Measurements from ENCODE around the gene LRRC56. TPM values are rescaled to one million over a fixed set of nuclear protein-coding genes. Genes with fewer than 3 reads are reported as not detected.

Gene LRRC56
- total RNA-seq, 1 experiment from 2014 or later, result 3.4 TPM

- Histone ChIP-seq H3K56ac (ENCODE audit: insufficient read length, low read depth, low read length) (no peak overlapping the region), H2BK5ac (ENCODE audit: insufficient read length, low read length) (no peak overlapping the region), H3K9me3 (ENCODE audit: control insufficient read depth, low read depth, low read length) (no peaks in the 10 kb centered on the region), H2BK20ac (ENCODE audit: low read depth, low read length, poor library complexity, severe bottlenecking) (no peak overlapping the region), H2BK120ac (ENCODE audit: low read depth, low read length, poor library complexity, severe bottlenecking) (no peak overlapping the region), H3K4ac (ENCODE audit: low read depth, low read length) (no peak overlapping the region), H3K27me3 (ENCODE audit: insufficient read depth, low read length) (no peaks in the 10 kb centered on the region; the same call in 1 of the 2 replicates), H3K23me2 (ENCODE audit: insufficient read length, low read depth, low read length, poor library complexity, severe bottlenecking) (peaks cover 16% of the 10 kb centered on the region), H3K18ac (ENCODE audit: insufficient read length, low read depth, low read length) (no peak overlapping the region), H2AFZ (ENCODE audit: low read length) (no peak overlapping the region), H2AK5ac (ENCODE audit: insufficient read length, low read length) (no peak overlapping the region), H3K4me1 (ENCODE audit: insufficient read depth, low read length) (no peaks in the 10 kb centered on the region), H3K79me1 (ENCODE audit: insufficient read depth, low read depth, low read length, poor library complexity, severe bottlenecking) (no peaks in the 10 kb centered on the region), H4K5ac (ENCODE audit: insufficient read length, low read depth, low read length) (no peak overlapping the region), H4K8ac (replicated peaks; ENCODE audit: insufficient read length, low read depth, low read length) (no peak overlapping the region), H3K9ac (ENCODE audit: extremely low read depth, insufficient read length, low read length) (no peak overlapping the region), H3K79me2 (ENCODE audit: insufficient read depth, low read length) (peaks cover 2% of the 10 kb centered on the region; the same call in 1 of the 2 replicates), H3K23ac (ENCODE audit: insufficient read length, low read depth, low read length) (no peak overlapping the region), H4K20me1 (ENCODE audit: control insufficient read depth, insufficient read depth, insufficient read length) (no peaks in the 10 kb centered on the region), H2BK12ac (ENCODE audit: insufficient read length, low read depth, low read length) (no peak overlapping the region), H3K27ac (ENCODE audit: insufficient read length, low read depth, low read length) (no peak overlapping the region), H3K4me2 (ENCODE audit: insufficient read depth, insufficient read length, low read length) (no peak overlapping the region), H4K91ac (ENCODE audit: insufficient read length, low read depth, low read length) (no peak overlapping the region), H3K14ac (ENCODE audit: insufficient read depth, low read length) (no peak overlapping the region), H2BK15ac (ENCODE audit: low read depth, low read length) (no peak overlapping the region), H3T11ph (ENCODE audit: low read length) (no peak overlapping the region)
- Mint-ChIP-seq H3K36me3 (ENCODE audit: insufficient read depth in 1 of 3, low read depth in 3 of 3) (peaks cover 15 to 26% (median 21%) of the 10 kb centered on the region in 3 experiments; a peak in 6 of 7 replicates), H3K4me3 (peak overlapping the region; percentile 62 to 93; a peak in 2 of 5 replicates), H3K27me3 (ENCODE audit: low read depth) (no peaks in the 10 kb centered on the region; the same call in none of the 2 replicates), H3K4me1 (peaks cover 3 to 9% of the 10 kb centered on the region in 2 experiments; a peak in 2 of 4 replicates), H3K9me3 (no peaks in the 10 kb centered on the region), H3K27ac (no peak overlapping the region)
- no peak for DNase-seq
- no peak for TF ChIP-seq CTCF (conservative IDR thresholded peaks at IDR 0.05)
- no CpG with 5 or more reads among the region's 72 CpGs for WGBS (ENCODE audit: extremely low coverage, insufficient read length, low lambda C conversion rate)
Measured at GRCh38 chr11:504053-504993, 33.0 kb upstream of the LRRC56 start.
